K562 (cell line): ENCODE data around the gene ZMYND8. TPM values are rescaled to one million over a fixed set of nuclear protein-coding genes. Genes with fewer than 3 reads are reported as not detected.

Experiments
- BHLHE40 ChIP-seq: IDR thresholded peaks from 2 replicates; pipeline ENCODE4 v1.6.1; 2011; ENCODE audit warnings: low read length, improper control_type of control experiment
- ELF2 ChIP-seq: fragments of 250-450 bp; sonication (Bioruptor Pico); IDR thresholded peaks from 2 replicates; pipeline ENCODE4 v1.5.0; 2021; ENCODE audit warnings: mild to moderate bottlenecking
- FOXJ3 ChIP-seq: sonication (generic); formaldehyde crosslinking; IDR thresholded peaks from 2 replicates; pipeline ENCODE4 v1.4.0; 2020; ENCODE audit warnings: mild to moderate bottlenecking, missing genetic modification reagents
- FOXP1 ChIP-seq: sonication (generic); formaldehyde crosslinking; IDR thresholded peaks from 2 replicates; pipeline ENCODE4 v1.8.0; 2022; ENCODE audit warnings: mild to moderate bottlenecking, missing genetic modification reagents
- IRF9 ChIP-seq: fragments of 450-650 bp; IDR thresholded peaks from 2 replicates; pipeline ENCODE4 v1.6.1; 2016; ENCODE audit warnings: missing biosample characterization, missing genetic modification characterization
- KLF6 ChIP-seq: fragments of 250-450 bp; sonication (Bioruptor Pico); IDR thresholded peaks from 2 replicates; pipeline ENCODE4 v1.4.0; 2020; ENCODE audit warnings: mild to moderate bottlenecking, moderate library complexity, borderline replicate concordance
- MCM2 ChIP-seq: fragments of 450-650 bp; IDR thresholded peaks from 2 replicates; pipeline ENCODE4 v1.6.1; 2017; ENCODE audit warnings: low read depth, mild to moderate bottlenecking
- POLR2H ChIP-seq: IDR thresholded peaks from 2 replicates; pipeline ENCODE4 v1.6.1; 2016; ENCODE audit warnings: missing genetic modification characterization, low read depth, mild to moderate bottlenecking, control low read depth, missing compliant biosample characterization, moderate library complexity
- RCOR1 ChIP-seq, 2 experiments: IDR thresholded peaks; 2 replicates each; pipeline ENCODE4 v1.6.1; 2012; ENCODE audit warnings: low read depth in 2 of 2, low read length in 2 of 2, borderline replicate concordance in 1 of 2, improper control_type of control experiment in 1 of 2
- SMAD3 ChIP-seq: fragments of 450-650 bp; formaldehyde crosslinking; conservative IDR thresholded peaks from 2 replicates; pipeline ENCODE4 v1.4.0; 2020; ENCODE audit warnings: mild to moderate bottlenecking
- SMARCB1 ChIP-seq: IDR thresholded peaks from 2 replicates; pipeline ENCODE4 v1.6.1; 2011; ENCODE audit warnings: improper control_type of control experiment, low read depth; ENCODE audit not compliant: insufficient read length
- SNIP1 ChIP-seq: fragments of 450-650 bp; IDR thresholded peaks from 2 replicates; pipeline ENCODE4 v1.7.1; 2017; ENCODE audit warnings: low read depth, mild to moderate bottlenecking
- THAP12 ChIP-seq: fragments of 250-450 bp; sonication (Bioruptor Pico); IDR thresholded peaks from 2 replicates; pipeline ENCODE4 v1.9.0; 2021; ENCODE audit warnings: mild to moderate bottlenecking, inconsistent platforms
- XRCC5 ChIP-seq: fragments of 200-400 bp; formaldehyde crosslinking; IDR thresholded peaks from 2 replicates; pipeline ENCODE4 v1.6.1; 2017; ENCODE audit warnings: low read depth, mild to moderate bottlenecking, low read length
- ZFX ChIP-seq: sonication (generic); formaldehyde crosslinking; IDR thresholded peaks from 2 replicates; pipeline ENCODE4 v1.8.0; 2022; ENCODE audit warnings: mild to moderate bottlenecking, missing genetic modification reagents, moderate library complexity
- ZNF57 ChIP-seq: fragments of 450-650 bp; formaldehyde crosslinking; IDR thresholded peaks from 2 replicates; pipeline ENCODE4 v1.4.0; 2020; ENCODE audit warnings: mild to moderate bottlenecking, moderate library complexity
- polyA plus RNA-seq, 8 experiments: library from polyadenylated mRNA; depleted of rRNA in 4 of 8; stranded (reverse) in 5 of 8; unstranded in 3 of 8; fragments of >200 nt; fragmentation: Nextera tagmentation in 2 of 8; fragmentation: Illumina TruSeq in 1 of 8; extraction: Ambion mirVana in 2 of 8; extraction: Trizol in 1 of 8; gene quantifications; 2 replicates each; pipeline versions ENCODE4 v1.2.1 to v1.2.3, GENCODE V29; 2011 to 2014; ENCODE audit warnings: inconsistent platforms in 1 of 8, missing spikeins in 1 of 8
- total RNA-seq, 7 experiments: library from RNA; depleted of rRNA in 6 of 7; stranded (reverse); fragments of >200 nt in 6 of 7; fragmentation: Illumina TruSeq in 2 of 7; extraction: Trizol in 2 of 7; gene quantifications; 2 replicates each; pipeline versions ENCODE4 v1.2.1 to v1.2.3, GENCODE V29; 2011 to 2021; ENCODE audit warnings: low replicate concordance in 1 of 7

Gene ZMYND8
- total and polyA plus RNA-seq, 9 of the 15 experiments (the other 6 are each of a cell fraction or from before 2014, with no cell fraction given): 31.8 to 148 (median 71.9) TPM

GRCh38 chr20:47365023-47365764 lies 8.7 kb upstream of the ZMYND8 start (continued):
- TF ChIP-seq RCOR1 (IDR thresholded peaks at IDR 0.05; ENCODE audit: borderline replicate concordance in 1 of 2, low read depth in 2 of 2, low read length in 2 of 2): no peak; a peak in 2 of 4 replicates
- 0 out of 2 replicates have a peak, but pooled peaks have one; percentile 34 for TF ChIP-seq ELF2
- no peak for TF ChIP-seq FOXJ3 (CRISPR knock-in tag)
- 0 out of 2 replicates have a peak, but pooled peaks have one; percentile 18 for TF ChIP-seq KLF6 (CRISPR knock-in tag)
- no peak for TF ChIP-seq ZNF57 (CRISPR knock-in tag)
- no peak for TF ChIP-seq ZFX
- no peak for TF ChIP-seq SMARCB1
- peak; percentile 39; the same call in 1 of the 2 replicates for TF ChIP-seq BHLHE40
- no peak for TF ChIP-seq THAP12 (CRISPR knock-in tag)
- TF ChIP-seq IRF9: no peak
- no peak for TF ChIP-seq MCM2
- no peak for TF ChIP-seq FOXP1 (CRISPR knock-in tag)
- peak; percentile 59; the same call in 1 of the 2 replicates for TF ChIP-seq POLR2H (tag)
- TF ChIP-seq SMAD3 (CRISPR knock-in tag): 0 out of 2 replicates have a peak, but pooled peaks have one; percentile 10
- TF ChIP-seq SNIP1: no peak
- no peak for TF ChIP-seq XRCC5
